Measurements from ENCODE around the gene PPP1R9B. TPM values are rescaled to one million over a fixed set of nuclear protein-coding genes. Genes with fewer than 3 reads are reported as not detected.

Gene PPP1R9B, protein sequence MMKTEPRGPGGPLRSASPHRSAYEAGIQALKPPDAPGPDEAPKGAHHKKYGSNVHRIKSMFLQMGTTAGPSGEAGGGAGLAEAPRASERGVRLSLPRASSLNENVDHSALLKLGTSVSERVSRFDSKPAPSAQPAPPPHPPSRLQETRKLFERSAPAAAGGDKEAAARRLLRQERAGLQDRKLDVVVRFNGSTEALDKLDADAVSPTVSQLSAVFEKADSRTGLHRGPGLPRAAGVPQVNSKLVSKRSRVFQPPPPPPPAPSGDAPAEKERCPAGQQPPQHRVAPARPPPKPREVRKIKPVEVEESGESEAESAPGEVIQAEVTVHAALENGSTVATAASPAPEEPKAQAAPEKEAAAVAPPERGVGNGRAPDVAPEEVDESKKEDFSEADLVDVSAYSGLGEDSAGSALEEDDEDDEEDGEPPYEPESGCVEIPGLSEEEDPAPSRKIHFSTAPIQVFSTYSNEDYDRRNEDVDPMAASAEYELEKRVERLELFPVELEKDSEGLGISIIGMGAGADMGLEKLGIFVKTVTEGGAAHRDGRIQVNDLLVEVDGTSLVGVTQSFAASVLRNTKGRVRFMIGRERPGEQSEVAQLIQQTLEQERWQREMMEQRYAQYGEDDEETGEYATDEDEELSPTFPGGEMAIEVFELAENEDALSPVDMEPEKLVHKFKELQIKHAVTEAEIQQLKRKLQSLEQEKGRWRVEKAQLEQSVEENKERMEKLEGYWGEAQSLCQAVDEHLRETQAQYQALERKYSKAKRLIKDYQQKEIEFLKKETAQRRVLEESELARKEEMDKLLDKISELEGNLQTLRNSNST
- polyA plus RNA-seq (2013, experiment 1 of 4), result 30.9 TPM
- 25.8 TPM for polyA plus RNA-seq (2013, experiment 2 of 4)
- polyA plus RNA-seq (2013, experiment 3 of 4), result 22.3 TPM
- 24.5 TPM for polyA plus RNA-seq (2013, experiment 4 of 4)

DNA sequence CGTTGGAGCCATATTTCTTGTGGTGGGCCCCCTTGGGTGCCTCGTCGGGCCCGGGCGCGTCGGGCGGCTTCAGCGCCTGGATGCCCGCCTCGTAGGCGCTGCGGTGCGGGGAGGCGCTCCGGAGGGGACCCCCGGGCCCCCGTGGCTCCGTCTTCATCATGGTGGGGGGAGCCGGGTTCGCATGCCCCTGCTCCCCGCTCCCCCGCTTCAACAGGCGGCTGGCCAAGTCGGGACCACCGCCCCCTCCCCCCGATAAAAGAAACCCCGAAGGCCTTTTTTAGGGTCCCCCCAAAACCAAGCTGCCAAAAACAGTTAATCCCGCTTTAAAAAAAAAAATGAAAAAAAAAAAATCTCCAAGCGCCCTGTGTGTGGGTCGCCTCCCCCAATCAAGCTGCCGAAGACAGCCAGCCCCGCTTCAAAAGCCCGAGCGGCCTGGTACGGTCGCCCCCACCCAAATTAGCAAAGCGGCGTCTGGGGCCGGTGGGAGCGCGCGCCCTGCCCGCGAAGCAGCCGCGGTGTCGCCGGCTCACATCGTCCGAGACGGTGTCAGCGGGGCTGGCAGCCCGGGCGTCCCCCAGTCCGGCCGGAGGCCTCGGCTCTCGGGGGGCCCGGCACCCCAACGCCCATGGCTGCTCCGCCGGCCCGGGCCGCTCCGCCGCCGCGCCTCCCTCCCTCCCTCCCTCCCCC is at the start of gene PPP1R9B:
TSS of gene PPP1R9B (minus strand) at position 324 of the 687 bp plus-strand sequence. CDS start at position 160, 164 bp downstream.
- H3K27ac ChIP-seq (ENCODE audit: insufficient read depth, low read depth, low read length, poor library complexity, severe bottlenecking), result peak within 1 kb of the TSS; percentile 52
- peak within 1 kb of the TSS; percentile 70 for H3K4me3 ChIP-seq (ENCODE audit: insufficient read depth, low read depth, low read length)
- WGBS, 2 experiments, result 0% methylated on average over 69 of the region's 69 CpGs
- H3K27me3 ChIP-seq (ENCODE audit: control insufficient read depth, insufficient read depth, low read length, poor library complexity, severe bottlenecking), result peaks cover 16% of the 10 kb centered on the region
- H3K4me1 ChIP-seq (ENCODE audit: control insufficient read depth, insufficient read depth, low read length), result peaks cover 38% of the 10 kb centered on the region
- H3K9me3 ChIP-seq (ENCODE audit: control insufficient read depth, low read length), result no peaks in the 10 kb centered on the region
- no peaks in the 10 kb centered on the region for H3K36me3 ChIP-seq (ENCODE audit: control insufficient read depth, insufficient read depth, low read length)

DNA sequence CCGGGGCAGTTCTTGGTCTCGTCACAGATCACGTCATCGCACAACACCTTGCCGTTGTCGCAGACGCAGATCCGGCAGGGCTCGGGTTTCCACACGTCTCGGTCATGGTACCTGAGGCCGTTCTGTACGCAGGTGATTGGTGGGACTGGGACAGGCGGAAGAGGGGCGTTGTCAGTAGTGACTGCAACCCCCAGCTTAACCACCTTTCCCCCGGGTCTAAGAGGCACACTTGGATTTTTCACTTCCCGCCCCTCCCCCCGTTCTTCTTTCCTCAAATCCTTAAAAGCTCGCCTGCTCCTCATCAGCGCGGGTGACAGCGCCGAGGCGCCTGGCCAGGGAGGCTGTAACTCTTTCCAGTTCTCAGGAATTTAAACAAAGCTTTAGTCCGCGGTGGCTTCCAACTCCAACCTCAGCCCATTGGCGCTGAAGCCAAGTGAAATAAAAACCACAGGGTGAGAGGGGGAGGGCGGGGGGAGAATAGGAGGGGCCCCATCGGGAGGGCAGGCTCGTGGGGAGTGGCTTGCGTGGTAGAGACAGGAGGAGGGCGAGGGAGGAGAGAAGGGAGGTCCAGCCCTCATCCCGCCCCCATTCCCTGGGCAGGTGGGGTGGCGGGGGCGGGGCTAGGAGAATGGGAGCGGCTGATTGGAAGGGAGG is 49.5 kb upstream of the PPP1R9B start:
- 2 to 3% methylated on average over 36 of the region's 36 CpGs for WGBS, 2 experiments

DNA sequence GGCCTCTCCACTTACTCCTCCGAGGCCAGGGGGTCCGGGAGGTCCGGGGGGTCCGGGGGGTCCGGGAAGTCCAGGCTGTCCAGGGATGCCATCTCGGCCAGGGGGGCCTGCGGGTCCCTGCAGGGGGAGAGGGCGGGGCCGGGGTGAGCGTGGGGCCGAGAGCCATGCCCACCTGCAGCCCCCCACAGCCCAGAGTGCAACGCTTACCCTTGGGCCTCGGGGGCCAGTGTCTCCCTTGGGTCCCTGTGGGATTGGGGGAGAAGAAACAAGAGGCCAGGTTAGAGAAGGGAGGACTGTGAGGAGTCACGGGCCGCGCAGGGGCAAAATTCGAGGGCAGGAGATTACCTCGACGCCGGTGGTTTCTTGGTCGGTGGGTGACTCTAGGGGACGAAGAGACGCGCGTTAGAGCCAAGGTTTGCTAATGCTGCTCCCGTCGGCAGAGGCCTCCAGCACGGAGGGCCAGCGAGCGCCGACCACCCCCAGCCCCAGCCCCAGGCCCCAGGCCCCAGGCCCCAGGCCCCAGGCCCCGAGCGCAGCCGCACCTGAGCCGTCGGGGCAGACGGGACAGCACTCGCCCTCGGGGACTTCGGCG is 48.8 kb upstream of the PPP1R9B start:
- WGBS, 2 experiments, result 49 to 50% methylated on average over 41 of the region's 41 CpGs
- Histone ChIP-seq H3K27me3 (ENCODE audit: control insufficient read depth, insufficient read depth, low read length, poor library complexity, severe bottlenecking) (peaks cover 47% of the 10 kb centered on the region), H3K36me3 (ENCODE audit: control insufficient read depth, insufficient read depth, low read length) (no peaks in the 10 kb centered on the region), H3K4me1 (ENCODE audit: control insufficient read depth, insufficient read depth, low read length) (no peaks in the 10 kb centered on the region), H3K9me3 (ENCODE audit: control insufficient read depth, low read length) (no peaks in the 10 kb centered on the region), H3K27ac (ENCODE audit: insufficient read depth, low read depth, low read length, poor library complexity, severe bottlenecking) (no peak overlapping the region), H3K4me3 (ENCODE audit: insufficient read depth, low read depth, low read length) (peak overlapping the region; percentile 45)

More for the DNA sequence above, 49.5 kb upstream of the PPP1R9B start:
- no peaks in the 10 kb centered on the region for H3K9me3 ChIP-seq (ENCODE audit: control insufficient read depth, low read length)
- H3K36me3 ChIP-seq (ENCODE audit: control insufficient read depth, insufficient read depth, low read length), result no peaks in the 10 kb centered on the region
- peaks cover 52% of the 10 kb centered on the region for H3K27me3 ChIP-seq (ENCODE audit: control insufficient read depth, insufficient read depth, low read length, poor library complexity, severe bottlenecking)
- no peaks in the 10 kb centered on the region for H3K4me1 ChIP-seq (ENCODE audit: control insufficient read depth, insufficient read depth, low read length)
- H3K4me3 ChIP-seq (ENCODE audit: insufficient read depth, low read depth, low read length), result peak overlapping the region; percentile 45
- no peak overlapping the region for H3K27ac ChIP-seq (ENCODE audit: insufficient read depth, low read depth, low read length, poor library complexity, severe bottlenecking)

DNA sequence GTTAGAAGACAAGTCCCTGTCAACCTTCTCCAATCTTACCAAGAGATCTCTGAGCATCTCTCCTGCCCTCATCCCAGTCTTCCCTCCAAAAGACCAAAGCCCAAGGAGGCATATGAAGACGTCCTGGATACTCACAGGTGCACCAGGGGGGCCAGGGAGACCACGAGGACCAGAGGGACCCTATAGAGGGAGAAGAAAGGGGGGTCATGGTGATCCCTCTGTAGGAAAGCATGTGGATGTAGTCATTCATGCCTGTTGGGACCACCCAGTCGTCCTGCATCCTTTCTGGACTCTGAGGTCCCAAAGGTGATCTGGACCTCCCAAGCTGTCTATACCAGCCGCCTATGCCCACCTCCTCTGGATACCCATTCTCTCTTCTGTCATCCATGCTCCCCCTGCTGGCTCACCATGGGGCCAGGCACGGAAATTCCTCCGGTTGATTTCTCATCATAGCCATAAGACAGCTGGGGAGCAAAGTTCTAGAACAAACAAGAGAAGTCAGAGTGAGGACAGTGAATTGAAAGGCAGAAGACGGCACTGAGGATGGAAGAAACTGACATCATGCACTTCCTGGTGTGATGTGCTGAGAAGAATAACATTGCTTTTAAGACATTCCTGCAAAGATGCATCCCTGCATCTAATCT is 47.7 kb upstream of the PPP1R9B start:
- H3K36me3 ChIP-seq (ENCODE audit: control insufficient read depth, insufficient read depth, low read length), result no peaks in the 10 kb centered on the region
- H3K9me3 ChIP-seq (ENCODE audit: control insufficient read depth, low read length), result no peaks in the 10 kb centered on the region
- H3K4me1 ChIP-seq (ENCODE audit: control insufficient read depth, insufficient read depth, low read length), result no peaks in the 10 kb centered on the region
- H3K27me3 ChIP-seq (ENCODE audit: control insufficient read depth, insufficient read depth, low read length, poor library complexity, severe bottlenecking), result peaks cover 41% of the 10 kb centered on the region
- no peak overlapping the region for H3K4me3 ChIP-seq (ENCODE audit: insufficient read depth, low read depth, low read length)
- 70 to 71% methylated on average over 7 of the region's 7 CpGs for WGBS, 2 experiments
- H3K27ac ChIP-seq (ENCODE audit: insufficient read depth, low read depth, low read length, poor library complexity, severe bottlenecking), result no peak overlapping the region

DNA sequence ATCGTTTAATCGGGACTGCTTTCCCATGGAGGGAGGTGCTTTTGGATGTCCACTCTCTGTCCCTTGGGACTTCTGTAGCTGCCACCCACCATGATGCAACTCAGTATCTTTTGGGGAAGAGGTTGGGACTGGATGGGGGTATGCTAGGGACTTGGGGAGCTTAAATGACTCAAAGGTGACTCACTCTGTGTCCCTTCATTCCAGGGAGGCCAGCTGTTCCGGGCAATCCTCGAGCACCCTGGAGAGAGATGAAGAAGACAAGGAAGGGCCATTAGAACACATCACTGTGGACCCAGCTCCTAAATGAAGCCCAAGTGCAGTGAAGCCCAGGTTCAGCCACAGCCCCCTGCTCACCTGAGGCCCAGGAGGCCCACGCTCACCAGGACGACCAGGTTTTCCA is 46.3 kb upstream of the PPP1R9B start:
- H3K36me3 ChIP-seq (ENCODE audit: control insufficient read depth, insufficient read depth, low read length), result no peaks in the 10 kb centered on the region
- H3K27ac ChIP-seq (ENCODE audit: insufficient read depth, low read depth, low read length, poor library complexity, severe bottlenecking), result no peak overlapping the region
- WGBS, 2 experiments, result 92 to 93% methylated on average over 6 of the region's 6 CpGs
- peaks cover 28% of the 10 kb centered on the region for H3K27me3 ChIP-seq (ENCODE audit: control insufficient read depth, insufficient read depth, low read length, poor library complexity, severe bottlenecking)
- H3K9me3 ChIP-seq (ENCODE audit: control insufficient read depth, low read length), result no peaks in the 10 kb centered on the region
- H3K4me3 ChIP-seq (ENCODE audit: insufficient read depth, low read depth, low read length), result no peak overlapping the region
- H3K4me1 ChIP-seq (ENCODE audit: control insufficient read depth, insufficient read depth, low read length), result no peaks in the 10 kb centered on the region

DNA sequence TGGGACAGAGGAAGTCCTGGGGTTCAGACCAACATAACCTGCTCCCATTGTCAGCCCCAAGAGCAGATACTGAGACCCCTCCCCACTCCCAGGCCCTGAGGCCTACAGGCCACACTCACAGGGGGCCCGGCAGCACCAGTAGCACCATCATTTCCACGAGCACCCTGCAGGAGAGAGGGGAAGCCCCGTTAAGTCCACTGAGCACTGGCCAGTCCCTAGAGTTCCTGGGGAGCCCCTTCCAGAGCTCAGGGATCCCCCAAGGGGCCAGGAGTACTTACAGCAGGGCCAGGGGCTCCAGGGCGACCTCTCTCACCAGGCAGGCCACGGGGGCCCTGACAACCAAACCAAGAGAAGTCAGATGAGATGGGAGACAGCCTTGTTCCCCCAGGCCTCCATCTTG is 45.6 kb upstream of the PPP1R9B start:
- Histone ChIP-seq H3K36me3 (ENCODE audit: control insufficient read depth, insufficient read depth, low read length) (no peaks in the 10 kb centered on the region), H3K27me3 (ENCODE audit: control insufficient read depth, insufficient read depth, low read length, poor library complexity, severe bottlenecking) (peaks cover 20% of the 10 kb centered on the region), H3K4me3 (ENCODE audit: insufficient read depth, low read depth, low read length) (no peak overlapping the region), H3K4me1 (ENCODE audit: control insufficient read depth, insufficient read depth, low read length) (no peaks in the 10 kb centered on the region), H3K27ac (ENCODE audit: insufficient read depth, low read depth, low read length, poor library complexity, severe bottlenecking) (no peak overlapping the region), H3K9me3 (ENCODE audit: control insufficient read depth, low read length) (no peaks in the 10 kb centered on the region)
- 85 to 96% methylated on average over 5 of the region's 5 CpGs for WGBS, 2 experiments

DNA sequence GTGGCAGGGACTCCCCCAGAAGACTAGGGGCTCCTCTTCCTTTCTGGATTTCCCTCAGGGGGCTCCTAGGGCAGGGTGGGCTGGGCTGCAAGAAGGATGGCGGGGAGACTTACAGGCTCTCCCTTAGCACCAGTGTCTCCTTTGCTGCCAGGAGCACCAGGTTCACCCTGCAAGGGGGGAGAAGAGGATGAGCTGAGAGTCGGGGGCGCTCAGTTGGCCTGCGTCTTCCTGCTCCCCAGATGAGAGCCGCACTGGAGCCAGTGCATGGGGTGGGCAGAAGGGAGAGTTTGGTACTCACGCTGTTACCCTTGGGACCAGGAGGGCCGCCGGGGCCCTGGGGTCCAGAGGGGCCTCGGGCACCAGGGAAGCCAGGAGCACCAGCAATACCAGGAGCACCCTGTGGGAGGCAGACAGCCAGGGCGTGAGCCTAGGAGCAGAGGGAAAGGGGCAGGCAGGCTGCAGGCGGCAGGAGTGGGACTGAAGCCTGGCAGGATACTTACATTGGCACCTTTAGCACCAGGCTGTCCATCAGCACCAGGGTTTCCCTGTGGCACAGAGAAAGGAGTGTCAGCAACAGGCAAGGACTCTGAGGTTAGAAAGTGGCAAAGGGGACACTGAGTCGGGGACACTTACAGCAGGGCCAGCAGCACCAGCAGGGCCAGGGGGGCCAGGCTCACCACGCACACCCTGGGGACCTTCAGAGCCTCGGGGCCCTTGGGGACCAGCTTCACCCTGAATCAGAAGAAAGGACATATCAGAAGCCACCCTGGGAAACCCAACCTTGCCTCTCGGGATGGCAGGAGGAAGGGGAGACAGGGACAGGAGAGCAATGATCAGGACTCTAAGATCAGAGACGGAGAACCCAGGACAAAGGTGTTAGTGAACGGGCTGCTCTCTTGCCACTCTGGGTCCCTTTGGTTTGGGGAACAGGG is 44.7 kb upstream of the PPP1R9B start:
- Histone ChIP-seq H3K36me3 (ENCODE audit: control insufficient read depth, insufficient read depth, low read length) (no peaks in the 10 kb centered on the region), H3K4me3 (ENCODE audit: insufficient read depth, low read depth, low read length) (no peak overlapping the region), H3K27ac (ENCODE audit: insufficient read depth, low read depth, low read length, poor library complexity, severe bottlenecking) (no peak overlapping the region), H3K4me1 (ENCODE audit: control insufficient read depth, insufficient read depth, low read length) (no peaks in the 10 kb centered on the region), H3K27me3 (ENCODE audit: control insufficient read depth, insufficient read depth, low read length, poor library complexity, severe bottlenecking) (peaks cover 15% of the 10 kb centered on the region), H3K9me3 (ENCODE audit: control insufficient read depth, low read length) (no peaks in the 10 kb centered on the region)
- 92 to 93% methylated on average over 17 of the region's 17 CpGs for WGBS, 2 experiments

DNA sequence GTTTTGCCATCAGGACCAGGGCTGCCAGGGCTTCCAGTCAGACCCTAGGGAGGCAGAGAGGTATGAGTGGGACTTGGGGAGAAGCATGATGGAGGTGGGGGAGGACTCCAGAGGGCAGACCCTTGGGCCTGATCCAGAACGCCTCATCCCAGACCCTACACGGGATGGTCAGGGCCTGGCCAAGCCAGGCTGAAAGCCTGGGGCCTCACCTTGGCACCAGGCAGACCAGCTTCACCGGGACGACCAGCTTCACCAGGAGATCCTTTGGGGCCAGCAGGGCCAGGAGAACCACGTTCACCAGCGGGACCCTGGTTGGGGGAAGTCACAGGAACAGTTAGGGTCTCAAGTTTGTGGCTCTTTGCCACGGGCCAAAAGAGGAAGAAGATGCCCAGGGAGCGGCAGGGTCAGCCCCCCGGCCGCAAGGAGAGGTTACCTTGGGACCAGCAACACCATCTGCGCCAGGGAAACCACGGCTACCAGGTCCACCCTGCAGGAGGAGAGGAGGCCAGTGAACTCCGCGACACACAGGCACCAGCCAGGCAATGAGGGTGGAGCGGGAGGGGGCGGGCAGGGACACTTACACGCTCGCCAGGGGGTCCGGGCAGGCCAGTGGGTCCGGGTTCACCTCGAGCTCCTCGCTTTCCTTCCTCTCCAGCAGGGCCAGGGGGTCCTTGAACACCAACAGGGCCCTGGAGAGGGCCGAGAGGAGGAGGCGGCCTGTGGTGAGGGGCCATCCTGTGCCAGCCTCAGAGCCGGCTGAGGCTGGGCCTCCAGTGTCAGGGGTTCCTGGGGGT is 43.9 kb upstream of the PPP1R9B start:
- H3K36me3 ChIP-seq (ENCODE audit: control insufficient read depth, insufficient read depth, low read length), result no peaks in the 10 kb centered on the region
- H3K4me3 ChIP-seq (ENCODE audit: insufficient read depth, low read depth, low read length), result no peak overlapping the region
- no peaks in the 10 kb centered on the region for H3K9me3 ChIP-seq (ENCODE audit: control insufficient read depth, low read length)
- no peak overlapping the region for H3K27ac ChIP-seq (ENCODE audit: insufficient read depth, low read depth, low read length, poor library complexity, severe bottlenecking)
- peaks cover 9% of the 10 kb centered on the region for H3K27me3 ChIP-seq (ENCODE audit: control insufficient read depth, insufficient read depth, low read length, poor library complexity, severe bottlenecking)
- 90 to 91% methylated on average over 25 of the region's 25 CpGs for WGBS, 2 experiments
- no peaks in the 10 kb centered on the region for H3K4me1 ChIP-seq (ENCODE audit: control insufficient read depth, insufficient read depth, low read length)

All from ectodermal cell (in vitro differentiated cells).